Pulmonary artery endothelial cell (primary cell): Measurements from ENCODE around the gene PLEKHM2. TPM values are rescaled to one million over a fixed set of nuclear protein-coding genes. Genes with fewer than 3 reads are reported as not detected.
"Not testable (repeated sequence)": the region's sequence is repeated elsewhere in the genome, so short reads cannot be mapped to it uniquely, and the experiment has no call there.

Experiments
- DNase-seq: peaks from one replicate; pipeline ENCODE4 v3.0.0-alpha.2; 2011; ENCODE audit warnings: low read depth, low spot score
- total RNA-seq: library from RNA; depleted of rRNA; stranded (reverse); fragments of >200 nt; gene quantifications from 2 replicates; pipeline ENCODE4 v1.2.3, GENCODE V29; 2014

The PLEKHM2 gene
- total RNA-seq, 1 donor from 2014 or later: 49.8 TPM

DNA sequence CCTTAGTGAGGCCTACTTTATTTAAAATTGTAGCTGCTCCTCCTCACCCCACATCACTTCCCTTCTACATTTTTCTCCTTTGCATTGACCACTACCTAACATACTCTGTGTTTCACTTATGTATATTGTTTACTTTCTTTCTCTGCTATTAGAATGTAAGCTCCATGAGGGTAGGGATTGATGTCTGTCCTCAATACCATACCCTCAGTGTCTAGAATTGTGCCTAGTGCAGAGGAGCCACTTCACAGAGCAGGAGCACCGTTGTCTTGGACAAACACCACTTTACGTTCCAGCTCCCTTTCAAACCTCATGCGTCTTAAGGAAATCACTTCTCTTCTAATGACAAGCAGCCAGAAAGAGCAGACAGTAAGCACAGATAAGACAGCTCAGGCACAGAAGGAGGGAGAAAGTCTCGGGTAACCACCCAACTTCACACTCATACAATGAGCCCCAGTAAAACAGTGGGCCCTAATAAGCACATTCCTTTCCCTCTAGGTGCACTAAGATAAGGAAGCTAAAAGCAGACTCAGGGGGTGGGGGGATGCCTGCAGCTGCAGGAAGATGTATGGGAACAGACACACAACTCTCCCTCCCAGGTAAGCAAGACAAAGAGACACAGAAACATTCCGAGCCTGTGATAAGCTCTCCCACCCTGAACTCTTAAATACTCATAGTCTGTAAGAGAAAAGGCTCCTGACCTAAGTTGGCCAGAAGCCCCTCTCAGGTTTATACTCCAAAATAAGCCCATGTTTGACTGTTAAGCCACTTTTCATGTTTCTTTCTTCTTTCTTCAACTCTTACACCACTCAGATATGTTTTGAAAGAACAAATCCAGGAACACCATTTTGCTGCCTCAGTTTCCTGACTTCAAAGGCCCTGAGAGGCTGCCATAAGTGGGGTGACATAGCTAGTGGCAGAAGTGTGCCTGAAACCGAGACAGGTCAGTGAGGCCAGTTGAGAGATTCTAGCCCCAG is 7.1 kb upstream of the PLEKHM2 start:
- no peak for DNase-seq

DNA sequence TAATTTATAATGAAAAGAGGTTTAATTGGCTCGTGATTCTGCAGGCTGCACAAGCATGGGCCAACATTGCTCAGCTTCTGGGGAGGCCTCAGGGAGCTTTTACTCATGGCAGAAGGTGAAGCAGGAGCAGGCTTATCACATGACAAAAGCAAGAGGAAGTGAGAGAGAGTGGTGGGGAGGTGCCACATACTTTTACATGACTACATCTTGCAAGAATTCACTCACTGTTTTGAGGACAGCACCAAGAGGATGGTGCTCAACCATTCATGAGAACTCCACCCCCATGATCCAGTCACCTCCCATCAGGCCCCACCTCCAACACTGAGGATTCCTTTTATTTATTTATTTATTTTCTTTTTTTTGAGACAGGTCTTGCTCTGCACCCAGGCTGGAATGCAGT is 5.5 kb upstream of the PLEKHM2 start:
- DNase-seq: no peak

DNA sequence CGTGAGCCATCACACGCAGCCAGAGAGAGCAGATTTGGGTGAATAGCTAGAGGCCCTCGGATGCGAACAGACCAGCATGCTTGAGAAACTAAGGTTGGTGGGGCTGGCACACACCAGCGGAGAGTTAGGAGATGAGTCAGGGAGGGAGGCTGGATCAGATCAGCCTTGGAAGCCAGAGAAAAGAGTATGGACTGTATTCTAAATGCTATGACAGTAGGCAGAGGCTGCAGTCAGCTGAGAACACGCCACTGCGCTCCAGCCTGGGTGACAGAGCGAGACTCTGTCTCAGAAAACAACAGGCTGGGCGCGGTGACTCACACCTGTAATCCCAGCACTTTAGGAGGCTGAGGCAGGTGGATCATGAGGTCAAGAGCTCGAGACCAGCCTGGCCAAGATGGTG is 4.0 kb upstream of the PLEKHM2 start:
- DNase-seq: no peak

DNA sequence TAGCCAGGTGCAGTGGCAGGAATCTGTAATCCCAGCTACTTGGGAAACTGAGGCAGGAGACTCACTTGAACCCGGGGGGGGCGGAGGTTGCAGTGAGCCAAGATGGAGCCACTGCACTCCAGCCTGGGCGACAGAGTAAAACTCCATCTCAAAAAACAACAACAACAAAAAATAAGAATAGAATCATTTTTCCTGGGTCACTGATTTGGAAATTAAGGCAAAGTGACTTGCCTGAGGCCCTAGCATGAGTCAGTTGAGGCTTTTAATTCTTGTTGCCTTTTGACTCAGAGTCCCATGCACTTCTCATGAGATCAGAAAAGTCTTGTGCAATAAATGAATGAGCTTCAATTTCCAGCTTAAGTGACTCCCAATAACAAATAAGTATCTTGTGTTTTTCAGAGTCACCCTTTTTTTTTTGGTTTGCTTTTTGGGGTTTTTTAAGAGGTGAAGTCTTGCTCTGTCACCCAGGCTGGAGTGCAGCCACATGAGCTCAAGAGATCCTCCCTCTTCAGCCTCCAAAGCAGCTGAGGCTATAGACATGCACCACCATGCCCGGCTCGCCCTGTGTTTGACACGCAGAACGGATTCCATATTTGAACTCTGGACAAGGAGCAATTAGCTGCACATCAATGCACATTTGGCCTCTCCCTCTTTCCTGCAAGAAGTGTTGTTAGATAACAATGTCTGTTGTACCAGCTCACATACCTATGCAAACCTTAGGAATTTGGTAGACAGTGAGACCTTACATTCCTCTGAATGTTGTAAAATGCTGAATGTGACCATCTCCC is 3.4 kb upstream of the PLEKHM2 start:
- DNase-seq: no peak

DNA sequence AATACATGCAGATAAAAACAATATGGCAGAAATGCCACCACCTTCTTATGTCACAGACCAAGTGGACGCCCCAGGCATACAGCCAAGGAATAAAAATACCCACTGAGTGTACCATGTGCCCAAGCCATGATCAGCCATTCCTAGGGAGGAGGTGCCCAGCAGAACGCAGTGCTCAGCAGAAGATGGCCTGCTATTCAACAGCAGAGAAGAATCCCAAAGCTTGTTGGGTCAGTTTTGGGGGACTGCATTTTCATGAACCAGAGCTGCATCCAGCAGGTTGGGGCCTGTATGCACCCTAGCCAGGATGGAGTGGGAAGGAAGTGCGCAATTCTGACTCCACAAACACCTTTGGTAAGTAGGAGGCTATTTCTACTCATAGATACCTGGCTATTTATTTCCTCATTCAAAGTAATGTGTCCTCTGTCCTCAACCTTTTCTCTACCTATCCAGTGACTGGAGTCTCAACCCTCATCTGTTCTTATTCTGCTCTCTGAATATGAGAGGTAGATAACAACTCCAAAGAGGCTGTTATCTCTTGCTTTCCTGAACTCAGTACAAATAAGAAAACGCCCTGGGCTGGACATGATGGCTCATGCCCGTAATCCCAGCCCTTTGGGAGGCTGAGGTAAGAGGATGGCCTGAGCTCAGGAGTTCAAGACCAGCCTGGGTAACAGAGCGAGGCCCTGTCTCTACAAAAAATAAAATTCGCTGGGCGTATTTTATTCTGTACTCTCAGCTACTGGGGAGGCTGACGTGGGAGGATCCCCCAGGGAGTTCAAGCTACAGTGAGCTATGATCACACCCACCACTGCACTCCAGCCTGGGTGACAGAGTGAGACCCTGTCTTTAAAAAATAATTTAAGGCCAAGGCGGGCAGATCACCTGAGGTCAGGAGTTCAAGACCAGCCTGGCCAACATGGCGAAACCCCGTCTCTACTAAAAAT is 2.5 kb upstream of the PLEKHM2 start:
- DNase-seq: no peak

DNA sequence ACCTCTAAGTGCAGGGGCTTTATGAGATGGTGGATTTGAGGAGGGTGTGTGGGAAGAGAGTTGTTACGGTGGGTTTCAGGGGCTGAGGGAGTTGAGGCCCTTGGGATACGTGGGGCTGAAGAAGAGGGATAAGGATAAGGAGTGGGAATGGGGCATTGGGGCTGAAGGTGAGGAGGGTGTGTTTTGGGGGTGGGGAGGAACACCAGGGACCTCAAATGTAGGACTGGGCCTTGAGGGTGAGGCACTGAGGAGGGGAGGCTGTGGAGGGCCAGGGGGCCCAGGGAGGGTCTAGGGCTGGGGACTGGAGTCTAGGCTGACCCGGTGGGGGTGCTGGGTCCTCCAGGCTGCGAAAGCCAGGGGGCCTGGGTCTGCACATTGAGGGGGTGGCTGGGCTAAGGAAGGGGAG is 1.2 kb upstream of the PLEKHM2 start:
- no peak for DNase-seq

DNA sequence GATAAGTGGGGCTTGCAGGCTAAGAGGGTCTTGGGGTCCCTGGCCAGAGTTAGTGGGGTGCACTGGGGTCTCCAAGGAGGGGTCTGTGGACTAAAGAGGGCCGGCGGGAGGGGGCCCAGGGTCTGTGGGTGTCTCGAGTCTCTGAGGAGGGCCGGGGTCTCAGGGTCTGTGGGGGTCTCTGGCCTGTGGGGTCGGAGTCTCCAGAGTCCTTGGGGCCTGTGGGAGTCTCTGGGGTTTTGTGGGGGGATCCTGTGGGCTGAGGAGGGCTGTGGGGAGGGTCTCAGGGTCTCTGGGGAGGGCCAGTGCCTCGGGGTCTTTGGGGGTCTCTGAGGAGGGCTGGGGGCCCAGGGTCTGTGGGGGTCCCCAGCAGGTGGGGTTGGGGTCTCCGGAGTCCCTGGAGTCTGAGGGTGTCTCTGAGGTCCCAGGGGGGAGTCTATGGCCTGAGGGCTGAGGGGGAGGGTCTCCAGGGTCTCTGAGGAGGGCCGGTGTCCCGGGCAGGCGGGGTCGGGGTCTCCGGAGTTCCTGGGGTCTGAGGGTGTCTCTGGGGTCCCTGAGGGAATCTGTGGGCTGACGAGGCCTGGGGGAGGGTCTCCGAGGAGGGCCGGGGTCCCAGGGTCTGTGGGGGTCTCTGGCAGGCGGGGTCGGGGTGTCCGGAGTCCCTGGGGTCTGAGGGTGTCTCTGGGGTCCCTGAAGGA is 628 bp upstream of the PLEKHM2 start:
- no peak for DNase-seq

DNA sequence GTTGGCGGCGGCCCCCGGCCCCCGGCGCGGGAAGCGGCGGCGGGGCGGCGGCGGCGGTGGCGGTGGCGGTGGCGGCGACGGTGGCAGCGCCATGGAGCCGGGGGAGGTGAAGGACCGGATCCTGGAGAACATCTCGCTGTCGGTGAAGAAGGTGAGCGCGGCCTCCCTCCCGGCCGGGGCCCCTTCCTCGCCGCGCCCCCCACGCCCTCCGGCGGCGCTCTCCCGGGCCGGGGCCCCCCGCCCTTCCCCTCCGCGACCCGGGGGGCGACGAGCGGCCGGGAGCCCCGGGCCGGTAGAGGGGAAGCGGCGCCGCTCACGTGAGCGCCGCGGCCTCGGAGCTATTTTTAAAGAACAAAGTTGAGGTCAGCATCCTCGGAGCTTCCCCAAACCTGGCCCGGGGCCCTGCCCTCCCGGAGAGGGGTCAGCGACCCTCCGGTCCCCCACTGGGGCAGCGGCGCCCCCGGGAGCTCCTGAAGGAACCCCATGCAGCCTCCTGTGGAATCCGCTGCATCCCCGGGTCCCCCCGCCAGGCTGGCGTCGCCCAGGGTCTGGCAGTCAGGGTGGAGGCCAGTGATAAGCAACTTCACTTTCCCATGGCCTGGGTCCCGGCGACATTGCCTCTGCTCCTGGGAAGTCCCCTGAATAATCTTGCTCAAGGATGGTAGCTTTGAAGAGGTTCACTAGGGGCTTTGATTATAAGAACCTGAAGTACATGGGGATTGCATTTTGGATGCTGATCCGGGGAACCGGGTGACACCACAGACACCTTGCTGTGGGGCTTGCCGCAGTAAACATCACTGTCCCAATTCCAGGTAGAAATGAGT is 560 bp downstream of the PLEKHM2 start:
- DNase-seq: no peak

DNA sequence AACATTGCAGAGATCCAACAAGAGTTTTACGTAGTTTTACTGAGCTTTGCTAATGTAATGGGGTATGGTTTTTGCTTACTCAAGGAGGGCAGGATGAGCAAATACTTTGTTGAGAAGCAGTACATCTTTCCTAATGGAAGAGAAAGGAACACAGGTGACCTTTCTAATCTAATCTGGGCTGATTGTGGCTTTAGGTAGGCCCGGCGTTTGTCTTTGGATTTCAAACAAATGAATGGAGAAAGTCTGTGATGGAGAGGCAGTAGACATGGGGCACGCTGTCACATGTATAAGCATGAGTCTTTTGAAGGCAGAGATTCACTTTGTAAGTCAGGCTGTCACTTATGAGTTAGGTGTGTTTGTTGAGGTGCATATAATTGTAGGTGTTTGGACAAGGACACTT is 1.7 kb downstream of the PLEKHM2 start:
- DNase-seq: no peak

DNA sequence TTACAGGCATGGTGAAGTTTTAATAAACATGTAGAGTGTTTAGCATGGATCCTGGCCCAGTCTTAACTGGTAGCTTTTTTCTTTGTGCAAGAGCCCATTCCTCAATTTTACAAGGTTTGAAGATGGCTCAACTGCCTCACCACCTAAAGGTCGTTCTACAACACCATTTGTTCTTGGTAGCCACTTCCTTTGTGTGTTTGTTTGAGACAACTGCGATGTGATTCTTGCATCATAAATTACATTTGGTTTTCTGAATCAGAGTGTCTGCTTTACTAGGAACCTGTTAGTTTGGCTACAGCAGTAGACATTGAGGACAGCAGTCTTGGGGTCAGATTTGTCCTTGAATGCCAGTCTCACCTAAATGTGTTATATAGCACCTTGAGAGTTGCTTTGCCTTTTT is 3.3 kb downstream of the PLEKHM2 start:
- no peak for DNase-seq

DNA sequence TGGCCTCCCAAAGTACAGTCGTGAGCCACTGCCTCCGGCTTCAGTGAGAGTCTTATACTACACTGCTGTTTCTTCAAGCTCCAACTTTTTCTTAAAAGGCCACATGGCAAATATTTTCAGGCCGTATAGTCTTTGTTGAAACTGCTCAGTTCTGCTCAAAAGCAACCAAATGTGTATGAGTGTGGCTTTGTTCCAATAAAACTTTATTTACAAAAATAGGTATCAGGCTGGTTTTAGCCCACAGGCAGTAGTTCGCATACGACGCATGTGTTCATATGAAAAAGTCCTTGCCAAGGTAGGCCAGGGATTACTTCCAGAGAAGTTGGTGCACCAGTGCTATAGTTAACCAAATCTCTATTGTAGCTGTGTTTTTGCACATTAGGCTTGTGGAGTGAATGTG is 6.2 kb downstream of the PLEKHM2 start:
- no peak for DNase-seq

DNA sequence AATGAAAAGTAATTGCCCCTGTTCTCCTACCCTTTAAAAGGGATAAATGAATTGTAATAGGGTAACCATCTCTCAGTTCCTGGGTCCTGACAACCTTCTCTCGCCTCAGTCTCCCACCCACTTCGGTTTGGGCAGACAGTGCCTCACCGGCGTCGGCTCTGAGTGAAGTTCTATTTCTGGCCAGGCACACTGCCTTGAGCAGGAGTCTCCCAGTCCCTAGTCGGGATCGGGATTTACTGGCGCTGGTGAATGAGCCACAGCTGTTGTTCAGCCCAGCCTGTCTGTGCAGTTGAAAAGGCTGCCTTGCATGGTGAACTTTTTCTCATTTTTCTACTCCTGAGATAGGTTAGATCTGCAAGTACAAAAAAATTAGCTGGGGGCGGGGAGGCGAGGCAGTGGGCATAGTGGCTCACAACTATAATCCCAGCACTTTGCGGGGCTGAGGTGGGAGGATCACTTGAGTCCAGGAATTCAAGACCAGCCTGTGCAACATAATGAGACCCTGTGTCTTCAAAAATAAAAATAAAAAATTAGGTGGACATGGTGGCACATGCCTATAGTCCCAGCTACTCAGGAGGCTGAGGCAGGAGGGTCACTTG is 7.4 kb downstream of the PLEKHM2 start:
- no peak for DNase-seq

DNA sequence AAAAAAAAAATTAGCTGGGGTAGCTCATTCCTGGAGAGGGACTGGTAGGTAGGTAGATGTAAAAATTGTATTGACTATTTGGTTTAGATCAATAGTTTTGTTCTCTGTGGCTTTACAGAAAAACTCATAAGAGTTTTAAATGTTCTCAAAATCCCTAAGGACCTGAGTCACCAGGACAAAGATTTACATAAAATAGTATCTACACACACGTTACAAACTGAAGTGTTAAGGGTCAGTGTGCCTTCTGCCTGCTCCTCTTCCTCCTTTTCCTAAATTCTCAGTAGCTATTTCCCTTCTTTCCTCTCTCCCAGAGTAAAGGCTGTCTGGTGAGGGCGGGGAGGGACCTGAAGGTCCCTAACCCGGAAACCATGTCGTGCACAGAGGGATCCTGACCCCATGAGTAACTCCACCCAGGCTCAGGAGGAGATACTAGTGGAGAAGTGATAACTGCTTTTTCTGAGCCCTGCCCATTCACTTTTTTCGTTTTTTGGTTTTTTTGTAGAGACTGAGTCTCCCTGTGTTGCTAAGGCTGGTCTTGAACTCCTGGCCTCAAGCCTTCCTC is 8.1 kb downstream of the PLEKHM2 start:
- DNase-seq: no peak

DNA sequence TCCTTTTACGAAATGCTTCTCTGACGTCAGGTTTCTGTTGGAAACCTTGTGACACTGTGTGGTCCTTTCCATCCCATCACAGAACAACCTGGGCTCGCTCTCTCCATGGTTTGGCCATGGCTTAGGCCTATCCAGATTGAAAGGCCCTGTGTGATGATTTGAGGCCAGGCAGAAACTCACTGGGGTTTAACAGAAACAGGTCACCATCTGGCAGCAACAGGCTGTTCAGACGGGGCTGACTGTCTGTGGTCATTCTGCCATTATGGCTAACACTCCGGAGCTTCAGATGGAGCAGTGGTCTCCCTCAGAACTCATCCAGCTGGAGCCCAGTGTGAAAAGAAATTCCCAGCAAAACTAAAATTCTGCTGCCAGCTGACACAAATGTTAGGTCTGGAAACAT is 9.3 kb downstream of the PLEKHM2 start:
- DNase-seq: no peak

DNA sequence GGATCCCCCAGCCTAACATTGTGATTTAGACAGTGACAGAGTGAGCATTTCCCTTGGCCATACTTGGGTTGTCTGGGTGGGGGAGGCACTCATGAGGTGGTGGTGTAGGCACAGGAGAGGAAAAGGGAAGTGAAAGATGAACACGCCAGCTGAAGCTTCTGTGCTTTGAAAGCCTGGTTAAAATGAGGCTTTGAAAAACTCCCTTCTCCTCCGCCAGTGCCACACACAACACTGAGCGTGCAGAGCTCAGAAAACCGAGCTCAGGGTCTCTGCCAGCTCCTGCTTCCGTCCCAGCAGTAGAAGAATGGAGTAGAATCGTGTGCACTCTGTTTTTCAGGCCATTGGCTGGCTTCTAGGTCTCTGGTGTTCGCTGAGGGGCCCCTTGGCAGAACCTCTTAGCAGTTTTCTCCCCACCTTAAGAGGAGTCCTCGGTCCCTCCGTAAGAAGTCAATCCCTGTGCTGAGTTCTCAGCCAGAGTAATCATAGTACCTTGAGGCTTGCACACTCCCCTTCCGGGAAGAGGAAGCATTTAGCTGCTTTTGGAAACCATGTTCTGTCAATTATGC is 12.9 kb downstream of the PLEKHM2 start:
- DNase-seq: no peak

DNA sequence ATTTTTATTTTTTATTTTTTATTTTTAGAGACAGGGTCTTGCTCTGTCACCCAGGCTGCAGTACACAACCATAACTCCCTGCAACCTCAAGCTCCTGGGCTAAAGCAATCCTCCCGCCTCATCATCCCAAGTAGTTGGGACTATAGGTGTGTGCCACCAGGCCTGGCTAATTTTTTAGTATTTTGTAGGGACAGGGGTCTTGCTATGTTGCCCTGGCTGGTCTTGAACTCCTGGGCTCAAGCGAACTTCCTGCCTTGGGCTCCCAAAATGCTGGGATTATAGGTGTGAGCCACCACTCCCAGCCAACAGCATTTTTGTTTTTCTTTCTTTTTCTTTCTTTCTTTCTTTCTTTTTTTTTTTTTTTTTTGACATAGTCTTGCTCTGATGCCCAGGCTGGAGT is 14.1 kb downstream of the PLEKHM2 start:
- DNase-seq: no peak

DNA sequence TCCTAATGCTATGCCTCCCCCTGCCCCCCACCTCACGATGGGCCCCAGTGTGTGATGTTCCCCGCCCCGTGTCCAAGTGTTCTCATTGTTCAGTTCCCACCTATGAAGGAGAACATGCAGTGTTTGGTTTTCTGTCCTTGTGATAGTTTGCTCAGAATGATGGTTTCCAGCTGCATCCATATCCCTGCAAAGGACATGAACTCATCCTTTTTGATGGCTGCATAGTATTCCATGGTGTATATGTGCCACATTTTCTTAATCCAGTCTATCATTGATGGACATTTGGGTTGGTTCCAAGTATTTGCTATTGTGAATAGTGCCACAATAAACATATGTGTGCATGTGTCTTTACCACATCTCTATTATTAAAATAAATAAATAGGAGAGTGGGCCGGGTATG is 15.2 kb downstream of the PLEKHM2 start:
- DNase-seq: not testable (repeated sequence)

DNA sequence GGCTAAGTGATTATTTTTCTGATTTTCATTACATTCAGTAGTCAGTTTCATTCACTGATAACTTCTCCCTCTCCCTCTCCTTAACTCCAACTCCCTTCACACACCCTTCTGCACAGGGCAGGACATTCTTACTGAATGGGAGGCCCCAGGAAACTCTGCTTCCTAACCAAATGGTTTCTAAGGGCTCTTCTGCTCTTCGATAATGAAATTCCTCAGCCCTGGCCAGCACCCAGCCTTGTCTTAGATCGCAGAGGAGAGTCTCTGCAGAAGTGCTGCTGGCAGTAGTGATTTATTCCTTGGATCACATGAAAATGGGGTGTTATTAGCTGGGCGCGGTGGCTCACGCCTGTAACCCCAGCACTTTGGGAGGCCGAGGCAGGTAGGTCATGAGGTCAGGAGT is 16.4 kb downstream of the PLEKHM2 start:
- DNase-seq: no peak

DNA sequence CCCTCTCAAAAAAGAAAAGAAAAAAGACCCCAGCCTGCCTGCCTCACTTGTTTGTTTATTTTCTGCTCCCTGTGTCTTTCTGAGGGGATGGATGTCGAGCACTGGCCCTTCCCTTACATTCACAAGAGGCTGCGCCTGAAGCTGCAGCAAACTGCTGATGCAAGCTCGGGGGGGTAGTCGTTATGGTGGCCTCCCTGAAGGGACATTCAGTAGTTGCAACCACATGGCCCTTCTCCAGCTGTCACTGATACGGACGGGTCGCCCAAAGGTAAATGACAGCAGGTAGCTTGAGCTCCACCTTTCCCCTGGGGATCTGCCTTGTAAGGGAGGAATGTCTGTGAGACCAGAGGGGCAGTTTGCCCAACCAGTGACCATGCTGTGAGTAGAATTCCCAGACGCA is 17.7 kb downstream of the PLEKHM2 start:
- no peak for DNase-seq
